Osteocyte (in vitro differentiated cells): ENCODE results near the gene FBF1. TPM values are rescaled to one million over a fixed set of nuclear protein-coding genes. Genes with fewer than 3 reads are reported as not detected.

Experiments
- DNase-seq: peaks from one replicate; pipeline ENCODE4 v3.0.0; 2021; ENCODE audit warnings: mixed read lengths; ENCODE audit not compliant: unreplicated experiment; ENCODE audit errors: extremely low spot score
- H3K27ac Mint-ChIP-seq: one replicate; pipeline ENCODE4 v1.8.0; 2021; ENCODE audit warnings: mild to moderate bottlenecking, mixed read lengths; ENCODE audit not compliant: unreplicated experiment
- H3K27me3 Mint-ChIP-seq: one replicate; pipeline ENCODE4 v1.8.0; 2021; ENCODE audit warnings: mixed read lengths; ENCODE audit not compliant: unreplicated experiment
- H3K36me3 Mint-ChIP-seq: one replicate; pipeline ENCODE4 v1.8.0; 2021; ENCODE audit warnings: mixed read lengths; ENCODE audit not compliant: unreplicated experiment
- H3K4me1 Mint-ChIP-seq: one replicate; pipeline ENCODE4 v1.8.0; 2021; ENCODE audit warnings: mixed read lengths; ENCODE audit not compliant: unreplicated experiment
- H3K4me3 Mint-ChIP-seq: one replicate; pipeline ENCODE4 v1.8.0; 2021; ENCODE audit warnings: mild to moderate bottlenecking, moderate library complexity, mixed read lengths; ENCODE audit not compliant: unreplicated experiment
- H3K9me3 Mint-ChIP-seq: one replicate; pipeline ENCODE4 v1.8.0; 2021; ENCODE audit warnings: mixed read lengths; ENCODE audit not compliant: unreplicated experiment
- total RNA-seq: library from RNA; stranded (reverse); gene quantifications from 2 replicates; pipeline ENCODE4 v1.2.1, GENCODE V29; 2021
- TF ChIP-seq, protein P1 (sequence below): fragments of 200-600 bp; sonication (generic); IDR thresholded peaks from 2 replicates; pipeline ENCODE4 v1.5.0; 2021; ENCODE audit warnings: antibody characterized with exemption, mild to moderate bottlenecking, moderate library complexity

The FBF1 gene
- total RNA-seq, 1 donor from 2014 or later, result 14.8 TPM

DNA sequence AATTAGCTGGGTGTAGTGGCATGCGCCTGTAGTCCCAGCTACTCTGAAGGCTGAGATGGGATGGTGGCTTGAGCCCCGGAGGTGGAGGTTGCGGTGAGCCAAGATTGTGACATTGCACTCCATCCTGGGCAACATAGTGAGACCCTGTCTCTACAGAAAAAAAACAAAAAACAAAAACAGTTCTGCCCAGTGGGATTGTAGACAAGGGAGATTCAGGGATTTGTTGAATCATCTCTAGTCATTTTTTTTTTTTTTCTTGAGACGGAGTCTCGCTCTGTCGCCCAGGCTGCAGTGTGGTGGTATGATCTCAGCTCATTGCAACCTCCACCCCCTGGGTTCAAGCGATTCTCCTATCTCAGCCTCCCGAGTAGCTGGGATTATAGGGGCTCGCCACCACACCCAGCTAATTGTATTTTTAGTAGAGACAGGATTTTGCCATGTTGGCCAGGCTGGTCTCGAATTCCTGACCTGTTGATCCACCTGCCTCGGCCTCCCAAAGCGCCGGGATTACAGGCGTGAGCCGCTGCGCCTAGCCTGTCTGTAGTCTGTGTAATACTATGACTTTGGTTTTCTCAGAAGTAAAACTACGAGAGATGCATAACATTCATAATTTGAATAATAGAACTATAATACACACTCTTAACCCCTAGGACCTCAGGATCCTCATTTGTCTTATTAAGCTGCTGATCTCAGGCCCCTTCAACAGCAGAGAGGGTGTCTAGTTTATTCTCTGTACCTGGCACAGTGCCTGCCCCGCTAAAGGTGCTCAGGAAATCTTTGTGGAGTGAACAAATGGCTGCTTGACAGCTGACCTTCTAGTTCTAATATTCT lies 39.6 kb upstream of the FBF1 start:
- Mint-ChIP-seq H3K27ac (peak overlapping the region; percentile 100), H3K4me1 (peaks cover 60% of the 10 kb centered on the region), H3K9me3 (no peaks in the 10 kb centered on the region), H3K27me3 (no peaks in the 10 kb centered on the region), H3K36me3 (peaks cover 1% of the 10 kb centered on the region), H3K4me3 (peak overlapping the region; percentile 94)
- DNase-seq, result no peak
- TF ChIP-seq, protein P1, sequence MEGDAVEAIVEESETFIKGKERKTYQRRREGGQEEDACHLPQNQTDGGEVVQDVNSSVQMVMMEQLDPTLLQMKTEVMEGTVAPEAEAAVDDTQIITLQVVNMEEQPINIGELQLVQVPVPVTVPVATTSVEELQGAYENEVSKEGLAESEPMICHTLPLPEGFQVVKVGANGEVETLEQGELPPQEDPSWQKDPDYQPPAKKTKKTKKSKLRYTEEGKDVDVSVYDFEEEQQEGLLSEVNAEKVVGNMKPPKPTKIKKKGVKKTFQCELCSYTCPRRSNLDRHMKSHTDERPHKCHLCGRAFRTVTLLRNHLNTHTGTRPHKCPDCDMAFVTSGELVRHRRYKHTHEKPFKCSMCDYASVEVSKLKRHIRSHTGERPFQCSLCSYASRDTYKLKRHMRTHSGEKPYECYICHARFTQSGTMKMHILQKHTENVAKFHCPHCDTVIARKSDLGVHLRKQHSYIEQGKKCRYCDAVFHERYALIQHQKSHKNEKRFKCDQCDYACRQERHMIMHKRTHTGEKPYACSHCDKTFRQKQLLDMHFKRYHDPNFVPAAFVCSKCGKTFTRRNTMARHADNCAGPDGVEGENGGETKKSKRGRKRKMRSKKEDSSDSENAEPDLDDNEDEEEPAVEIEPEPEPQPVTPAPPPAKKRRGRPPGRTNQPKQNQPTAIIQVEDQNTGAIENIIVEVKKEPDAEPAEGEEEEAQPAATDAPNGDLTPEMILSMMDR, result no peak

DNA sequence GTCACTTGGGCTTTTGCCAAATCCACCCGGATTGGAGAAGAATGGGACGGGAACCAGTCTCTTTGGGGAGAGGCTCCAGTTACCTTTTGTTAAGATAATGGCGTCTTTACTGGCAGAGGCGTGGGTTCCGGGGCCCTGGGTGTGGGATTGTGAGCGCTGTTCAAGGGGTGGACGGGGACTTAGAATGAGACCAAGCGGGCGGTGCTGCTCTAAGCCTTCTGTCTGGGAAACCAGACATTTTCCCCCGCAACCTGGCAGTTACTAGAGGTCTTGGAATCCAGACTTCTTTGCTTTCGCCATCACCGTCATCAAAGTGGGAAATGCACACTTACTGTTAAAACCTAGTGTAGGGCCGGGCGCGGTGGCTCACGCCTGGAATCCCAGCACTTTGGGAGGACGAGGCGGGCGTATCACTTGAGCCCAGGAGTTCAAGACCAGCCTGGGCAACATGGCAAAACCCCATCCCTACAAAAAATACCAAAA lies 38.9 kb upstream of the FBF1 start:
- Mint-ChIP-seq H3K36me3 (peaks cover 1% of the 10 kb centered on the region), H3K9me3 (no peaks in the 10 kb centered on the region), H3K27ac (peak overlapping the region; percentile 100), H3K4me1 (peaks cover 61% of the 10 kb centered on the region), H3K4me3 (peak overlapping the region; percentile 94), H3K27me3 (no peaks in the 10 kb centered on the region)
- TF ChIP-seq, protein P1, result no peak
- DNase-seq, result no peak

DNA sequence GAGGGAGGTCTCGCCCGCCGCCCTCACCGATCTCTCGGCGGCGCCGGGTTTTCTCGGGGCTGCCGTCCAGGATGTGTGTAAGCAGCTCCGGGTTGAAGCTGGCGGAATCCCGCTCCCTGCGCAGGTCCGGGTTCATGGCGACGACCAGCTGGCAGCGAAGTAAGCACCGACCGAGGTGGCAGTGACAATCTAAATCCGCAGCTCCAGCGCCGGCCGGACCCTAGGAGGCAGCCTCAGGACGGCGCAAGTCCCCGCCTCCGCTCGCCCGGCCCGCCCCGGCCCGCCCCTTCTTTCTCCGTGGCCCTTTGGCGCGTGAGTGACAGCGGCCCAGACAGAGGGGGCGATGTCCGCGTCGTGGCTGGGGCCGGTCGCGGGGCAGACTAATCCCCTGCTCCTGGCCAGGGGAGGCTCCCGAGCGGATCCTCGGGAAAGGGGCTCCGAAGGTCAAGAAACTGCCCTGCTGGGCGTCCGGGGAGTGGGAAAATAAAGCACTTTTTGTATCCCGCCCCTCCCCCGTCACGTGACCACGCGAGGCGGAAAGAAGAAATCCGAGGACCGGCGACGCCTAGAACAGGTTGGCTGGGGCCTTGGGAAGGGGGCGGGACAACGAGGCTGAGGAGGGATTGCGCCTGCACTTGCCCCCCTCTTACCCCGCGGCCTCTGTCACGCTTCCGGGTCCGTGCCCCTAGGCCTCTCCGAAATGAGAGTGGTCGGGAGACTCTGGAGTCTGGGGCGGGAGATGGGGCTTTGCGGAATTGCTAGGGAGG lies 38.3 kb upstream of the FBF1 start, which contains the start of the genes ACOX1 and TEN1:
Gene ACOX1, minus strand, starts transcription at position 229 of the 767 bp plus-strand sequence. Its CDS starts 93 bp downstream, at position 136.
Gene TEN1, plus strand, starts transcription at position 303 of the 767 bp plus-strand sequence. CDS start 6,953 bp downstream, outside the sequence.
- Mint-ChIP-seq H3K4me3 (peak within 1 kb of the TSS; percentile 94), H3K36me3 (peaks cover 1% of the 10 kb centered on the region), H3K27me3 (no peaks in the 10 kb centered on the region), H3K4me1 (peaks cover 59% of the 10 kb centered on the region), H3K27ac (peak within 1 kb of the TSS; percentile 100), H3K9me3 (no peaks in the 10 kb centered on the region)
- peak; percentile 98 for DNase-seq
- TF ChIP-seq, protein P1, result peak; percentile 50

DNA sequence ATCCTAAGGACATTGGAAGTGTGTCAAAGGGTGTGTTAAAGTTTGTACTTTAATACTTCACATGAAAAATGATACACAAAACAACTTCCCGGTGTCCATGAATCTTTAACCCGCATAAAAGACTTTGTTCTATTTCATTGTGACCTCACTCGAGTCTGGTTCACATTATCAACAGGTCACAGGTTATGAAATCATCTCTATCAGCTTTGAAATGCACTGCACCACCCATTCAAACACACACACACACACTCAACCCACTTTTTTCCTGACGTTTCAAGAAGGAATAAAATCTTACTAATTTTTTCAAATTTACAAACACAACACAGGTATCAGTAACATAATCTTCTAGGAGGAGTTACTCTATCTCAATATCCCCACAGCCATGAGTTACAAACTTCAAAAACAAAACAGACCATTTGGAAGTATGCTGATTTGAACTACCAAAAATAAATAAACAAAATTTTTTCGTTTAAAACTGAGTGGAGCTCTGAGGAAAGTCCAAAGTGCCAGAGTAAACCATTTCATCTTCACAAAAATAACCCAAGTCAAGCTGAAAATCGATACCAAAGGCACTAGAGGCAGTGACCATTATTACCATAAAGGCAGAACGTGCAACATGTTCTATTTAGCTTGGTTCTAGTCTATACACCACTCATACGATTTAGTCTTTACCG lies 35.5 kb upstream of the FBF1 start:
- DNase-seq, result no peak
- H3K9me3 Mint-ChIP-seq, result no peaks in the 10 kb centered on the region

More for the DNA sequence above, 35.5 kb upstream of the FBF1 start:
- peaks cover 17% of the 10 kb centered on the region for H3K36me3 Mint-ChIP-seq
- H3K27me3 Mint-ChIP-seq, result no peaks in the 10 kb centered on the region
- H3K4me1 Mint-ChIP-seq, result peaks cover 43% of the 10 kb centered on the region
- H3K27ac Mint-ChIP-seq, result peak overlapping the region; percentile 2
- peak overlapping the region; percentile 46 for H3K4me3 Mint-ChIP-seq
- TF ChIP-seq, protein P1, result no peak
